Measurements from ENCODE around the gene TMEM258. TPM values are rescaled to one million over a fixed set of nuclear protein-coding genes. Genes with fewer than 3 reads are reported as not detected.

Gene TMEM258
- total RNA-seq, 1 experiment from 2014 or later: 201 TPM

GRCh38 chr11:61752117-61752924, 40.1 kb downstream of the TMEM258 start, which contains the start of gene MYRF:
Gene MYRF (plus strand): TSS chr11:61752636. CDS start chr11:61752745, 109 bp downstream.
- H2BK20ac ChIP-seq (ENCODE audit: low read depth, low read length, poor library complexity, severe bottlenecking): no peak within 1 kb of the TSS
- H4K5ac ChIP-seq (ENCODE audit: insufficient read length, low read depth, low read length): no peak within 1 kb of the TSS
- peak within 1 kb of the TSS; percentile 71 for H3K14ac ChIP-seq (ENCODE audit: insufficient read depth, low read length)
- H2BK120ac ChIP-seq (ENCODE audit: low read depth, low read length, poor library complexity, severe bottlenecking): no peak within 1 kb of the TSS
- H3K27ac ChIP-seq (ENCODE audit: insufficient read length, low read depth, low read length): no peak within 1 kb of the TSS
- H3K9me3 Mint-ChIP-seq: peaks cover 0 to 3% of the 10 kb centered on the region in 2 experiments; a peak in 1 of 5 replicates
- TF ChIP-seq, protein P1, sequence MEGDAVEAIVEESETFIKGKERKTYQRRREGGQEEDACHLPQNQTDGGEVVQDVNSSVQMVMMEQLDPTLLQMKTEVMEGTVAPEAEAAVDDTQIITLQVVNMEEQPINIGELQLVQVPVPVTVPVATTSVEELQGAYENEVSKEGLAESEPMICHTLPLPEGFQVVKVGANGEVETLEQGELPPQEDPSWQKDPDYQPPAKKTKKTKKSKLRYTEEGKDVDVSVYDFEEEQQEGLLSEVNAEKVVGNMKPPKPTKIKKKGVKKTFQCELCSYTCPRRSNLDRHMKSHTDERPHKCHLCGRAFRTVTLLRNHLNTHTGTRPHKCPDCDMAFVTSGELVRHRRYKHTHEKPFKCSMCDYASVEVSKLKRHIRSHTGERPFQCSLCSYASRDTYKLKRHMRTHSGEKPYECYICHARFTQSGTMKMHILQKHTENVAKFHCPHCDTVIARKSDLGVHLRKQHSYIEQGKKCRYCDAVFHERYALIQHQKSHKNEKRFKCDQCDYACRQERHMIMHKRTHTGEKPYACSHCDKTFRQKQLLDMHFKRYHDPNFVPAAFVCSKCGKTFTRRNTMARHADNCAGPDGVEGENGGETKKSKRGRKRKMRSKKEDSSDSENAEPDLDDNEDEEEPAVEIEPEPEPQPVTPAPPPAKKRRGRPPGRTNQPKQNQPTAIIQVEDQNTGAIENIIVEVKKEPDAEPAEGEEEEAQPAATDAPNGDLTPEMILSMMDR (conservative IDR thresholded peaks at IDR 0.05): peak; percentile 60
- WGBS (ENCODE audit: extremely low coverage, insufficient read length, low lambda C conversion rate): no CpG with 5 or more reads among the region's 93 CpGs
- no peaks in the 10 kb centered on the region for H3K36me3 Mint-ChIP-seq (ENCODE audit: insufficient read depth in 1 of 3, low read depth in 3 of 3)
- H3K9me3 ChIP-seq (ENCODE audit: control insufficient read depth, low read depth, low read length): no peaks in the 10 kb centered on the region
- H2AK5ac ChIP-seq (ENCODE audit: insufficient read length, low read length): no peak within 1 kb of the TSS
- H3T11ph ChIP-seq (ENCODE audit: low read length): no peak within 1 kb of the TSS
- no peaks in the 10 kb centered on the region for H3K79me2 ChIP-seq (ENCODE audit: insufficient read depth, low read length)
- no peak within 1 kb of the TSS for H2BK5ac ChIP-seq (ENCODE audit: insufficient read length, low read length)
- H3K23ac ChIP-seq (ENCODE audit: insufficient read length, low read depth, low read length): no peak within 1 kb of the TSS
- H4K8ac ChIP-seq (replicated peaks; ENCODE audit: insufficient read length, low read depth, low read length): no peak within 1 kb of the TSS
- H3K56ac ChIP-seq (ENCODE audit: insufficient read length, low read depth, low read length): no peak within 1 kb of the TSS
- H3K4me2 ChIP-seq (ENCODE audit: insufficient read depth, insufficient read length, low read length): peak within 1 kb of the TSS; percentile 61
- no peaks in the 10 kb centered on the region for H4K20me1 ChIP-seq (ENCODE audit: control insufficient read depth, insufficient read depth, insufficient read length)
- peaks cover 38% of the 10 kb centered on the region for H3K27me3 Mint-ChIP-seq (ENCODE audit: low read depth)
- H3K79me1 ChIP-seq (ENCODE audit: insufficient read depth, low read depth, low read length, poor library complexity, severe bottlenecking): no peaks in the 10 kb centered on the region
- no peak within 1 kb of the TSS for H2BK15ac ChIP-seq (ENCODE audit: low read depth, low read length)
- H3K4ac ChIP-seq (ENCODE audit: low read depth, low read length): no peak within 1 kb of the TSS
- H3K27me3 ChIP-seq (ENCODE audit: insufficient read depth, low read length): peaks cover 8% of the 10 kb centered on the region; the same call in 1 of the 2 replicates
- H3K9ac ChIP-seq (ENCODE audit: extremely low read depth, insufficient read length, low read length): no peak within 1 kb of the TSS
- H3K18ac ChIP-seq (ENCODE audit: insufficient read length, low read depth, low read length): no peak within 1 kb of the TSS
- no peak within 1 kb of the TSS; a peak in 1 of 7 replicates for H3K27ac Mint-ChIP-seq
- DNase-seq: peak; percentile 66
- no peak within 1 kb of the TSS for H4K91ac ChIP-seq (ENCODE audit: insufficient read length, low read depth, low read length)
- H3K23me2 ChIP-seq (ENCODE audit: insufficient read length, low read depth, low read length, poor library complexity, severe bottlenecking): peaks cover 5% of the 10 kb centered on the region
- no peak within 1 kb of the TSS for H2AFZ ChIP-seq (ENCODE audit: low read length)
- H3K4me1 ChIP-seq (ENCODE audit: insufficient read depth, low read length): peaks cover 6% of the 10 kb centered on the region; the same call in 1 of the 2 replicates
- peak within 1 kb of the TSS; percentile 69 to 86 for H3K4me3 Mint-ChIP-seq
- peaks cover 54 to 72% of the 10 kb centered on the region in 2 experiments for H3K4me1 Mint-ChIP-seq
- no peak within 1 kb of the TSS for H2BK12ac ChIP-seq (ENCODE audit: insufficient read length, low read depth, low read length)
